HL-60/S4 (cell line): ENCODE results near the gene TUBG2.
"Not testable (repeated sequence)": the region's sequence is repeated elsewhere in the genome, so short reads cannot be mapped to it uniquely, and the experiment has no call there.

Source experiments
- in situ Hi-C: fragments of 300-500 bp; cut with MboI; formaldehyde crosslinking; loops from 2 replicates; pipeline ENCODE4 v1.14.3; 2022; ENCODE audit warnings: low sequenced_read_pairs

TUBG2 gene

GRCh38 chr17:42653179-42654124 is 5.6 kb upstream of the TUBG2 start:
- in situ Hi-C loops, result no loop called here

GRCh38 chr17:42655528-42655927 is 3.6 kb upstream of the TUBG2 start:
- in situ Hi-C loops, result no loop called here

GRCh38 chr17:42657824-42658588 is 1.1 kb upstream of the TUBG2 start:
- in situ Hi-C loops, result no loop called here

- in situ Hi-C loops, result not testable (repeated sequence)
Measured at GRCh38 chr17:42659932-42660274, 819 bp downstream of the TUBG2 start.

GRCh38 chr17:42660692-42661345 is 1.7 kb downstream of the TUBG2 start:
- in situ Hi-C loops, result no loop called here

- in situ Hi-C loops, result no loop called here
Measured at GRCh38 chr17:42665581-42666001, 6.5 kb downstream of the TUBG2 start.

- in situ Hi-C loops, result not testable (repeated sequence)
Measured at GRCh38 chr17:42666126-42666525, 7.0 kb downstream of the TUBG2 start.

- in situ Hi-C loops, result no loop called here
Measured at GRCh38 chr17:42667088-42667951, 8.2 kb downstream of the TUBG2 start.

- in situ Hi-C loops, result no loop called here
Measured at GRCh38 chr17:42669705-42669976, 10.6 kb downstream of the TUBG2 start.

- in situ Hi-C loops, result no loop called here
Measured at GRCh38 chr17:42669977-42670788, 11.1 kb downstream of the TUBG2 start.

GRCh38 chr17:42670789-42671657 is 11.9 kb downstream of the TUBG2 start:
- in situ Hi-C loops, result no loop called here

GRCh38 chr17:42672038-42672437 is 13.0 kb downstream of the TUBG2 start:
- in situ Hi-C loops, result no loop called here

GRCh38 chr17:42673266-42673884 is 14.3 kb downstream of the TUBG2 start:
- in situ Hi-C loops, result no loop called here

- in situ Hi-C loops, result no loop called here
Measured at GRCh38 chr17:42673885-42674754, 15.0 kb downstream of the TUBG2 start.

GRCh38 chr17:42674755-42675347 is 15.8 kb downstream of the TUBG2 start:
- in situ Hi-C loops, result no loop called here

GRCh38 chr17:42675348-42675964 is 16.4 kb downstream of the TUBG2 start:
- in situ Hi-C loops, result no loop called here

- in situ Hi-C loops, result no loop called here
Measured at GRCh38 chr17:42675965-42676423, 16.9 kb downstream of the TUBG2 start.
